ENCODE results near the gene MMAB.
"Not testable (repeated sequence)": the region's sequence is repeated elsewhere in the genome, so short reads cannot be mapped to it uniquely, and the experiment has no call there.

Gene MMAB

DNA sequence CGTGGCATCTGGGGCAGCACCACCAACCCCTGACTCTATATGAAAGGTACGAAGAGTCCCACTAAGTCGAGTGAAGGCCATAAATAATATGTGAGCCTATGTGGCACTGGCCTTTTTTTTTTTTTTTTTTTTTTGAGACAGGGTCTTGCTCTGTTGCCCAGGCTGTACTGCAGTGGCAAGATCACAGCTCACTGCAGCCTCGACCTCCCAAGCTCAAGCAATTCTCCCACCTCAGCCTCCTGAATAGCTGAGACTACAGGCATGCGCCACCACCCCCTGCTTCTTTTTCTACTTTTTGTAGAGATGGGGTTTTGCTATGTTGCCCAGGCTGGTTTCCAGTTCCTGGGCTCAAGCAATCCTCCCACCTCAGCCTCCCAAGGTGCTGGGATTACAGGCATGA lies 28.8 kb upstream of the MMAB start:
- not testable (repeated sequence) for DNase-seq (ENCODE audit: low spot score)

GRCh38 chr12:109601557-109601956 lies 28.3 kb upstream of the MMAB start:
- DNase-seq (ENCODE audit: low spot score), result no peak

DNA sequence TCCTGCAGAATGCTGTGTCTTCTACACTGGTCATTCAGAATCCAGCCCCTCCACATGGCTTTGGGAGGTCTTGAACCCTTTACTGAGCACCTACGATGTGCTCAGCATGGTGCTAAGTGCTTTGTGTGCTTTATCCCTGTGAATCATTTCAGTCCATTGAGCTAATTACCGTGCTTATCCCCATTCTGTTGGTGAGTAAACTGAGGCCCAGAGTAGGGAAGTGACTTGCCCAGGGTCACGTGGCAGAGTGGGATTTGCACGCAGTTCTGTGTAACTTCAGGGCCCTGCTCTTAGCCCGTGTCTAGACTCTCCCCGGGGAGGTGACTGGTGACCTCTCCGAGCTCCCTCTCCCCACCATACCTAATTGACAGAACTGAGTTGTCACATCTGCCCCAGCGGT lies 27.7 kb upstream of the MMAB start:
- DNase-seq (ENCODE audit: low spot score), result no peak

- DNase-seq (ENCODE audit: low spot score), result no peak
Observed at GRCh38 chr12:109600481-109600880, 27.2 kb upstream of the MMAB start.

- DNase-seq (ENCODE audit: low spot score), result no peak
Observed at GRCh38 chr12:109599087-109599486, 25.8 kb upstream of the MMAB start.

DNA sequence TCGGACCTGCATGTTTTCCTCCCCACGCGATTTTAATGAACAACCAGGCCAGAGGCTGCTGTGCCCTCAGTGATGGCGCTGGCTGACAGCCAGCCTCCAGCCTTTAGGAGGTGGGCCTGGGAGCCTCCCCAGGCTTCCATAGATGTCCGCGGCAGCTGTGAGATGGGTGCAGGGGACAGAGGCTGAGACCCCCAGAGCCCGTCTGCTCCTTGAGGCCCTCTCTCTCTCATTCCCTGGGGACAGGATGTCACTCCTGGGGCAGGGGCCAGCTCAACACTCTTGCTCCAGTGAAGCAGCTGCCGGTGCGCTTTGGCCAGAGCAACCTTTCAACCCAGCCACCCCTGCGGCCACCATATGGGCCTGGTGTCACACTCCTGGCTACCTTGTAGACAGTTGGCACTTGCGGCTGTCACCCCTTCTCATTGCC lies 25.1 kb upstream of the MMAB start:
- no peak for DNase-seq (ENCODE audit: low spot score)

- DNase-seq (ENCODE audit: low spot score), result peak; percentile 78
Observed at GRCh38 chr12:109597795-109598427, 24.6 kb upstream of the MMAB start.

DNA sequence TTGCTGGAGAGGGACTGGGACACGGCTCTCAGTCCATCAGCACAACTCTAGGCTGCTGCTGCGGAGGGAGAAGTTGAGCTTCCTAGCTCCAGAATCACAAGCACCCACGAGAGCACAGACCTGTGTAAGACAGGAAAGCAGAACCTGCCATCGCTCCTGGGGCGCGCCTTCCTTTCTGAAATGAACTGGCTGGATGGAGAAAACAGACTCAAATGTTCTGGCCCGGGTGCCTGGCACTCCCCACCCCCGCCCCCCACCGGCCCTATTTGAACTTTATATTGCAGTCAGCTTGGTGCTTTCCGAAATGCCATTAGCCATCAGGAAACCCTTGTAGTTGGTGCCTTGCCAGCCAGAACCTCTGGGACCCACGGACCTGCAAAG lies 24.1 kb upstream of the MMAB start:
- no peak for DNase-seq (ENCODE audit: low spot score)

- no peak for DNase-seq (ENCODE audit: low spot score)
Observed at GRCh38 chr12:109596418-109597244, 23.3 kb upstream of the MMAB start.

DNA sequence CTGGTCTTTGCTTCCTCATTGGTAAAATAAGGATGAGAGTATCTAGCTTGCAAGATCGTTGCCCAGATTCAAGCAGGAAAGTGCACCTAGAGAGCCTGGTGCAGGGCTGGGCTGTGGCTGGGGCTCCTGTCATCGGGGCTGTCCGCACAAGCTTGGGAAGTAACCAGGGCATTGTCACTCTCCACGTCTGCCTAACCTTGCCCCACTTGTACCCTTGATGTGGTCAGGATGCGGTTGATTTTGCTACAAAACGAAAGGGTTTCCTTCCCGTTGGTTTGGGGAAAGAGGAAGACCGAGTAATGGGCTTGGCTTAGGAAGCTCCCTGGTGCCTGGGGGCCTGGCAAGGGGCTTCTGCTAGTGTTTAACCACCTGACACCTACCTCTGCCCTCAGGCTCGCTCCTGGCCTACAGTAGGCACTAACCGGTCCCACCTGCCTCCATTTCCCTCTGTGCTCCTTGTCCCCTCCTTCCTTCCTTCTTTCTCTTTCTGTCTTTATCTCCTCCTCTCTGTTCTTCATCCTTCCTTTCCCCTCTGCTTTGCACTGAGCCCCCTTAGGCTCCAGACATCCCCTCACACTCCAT lies 22.1 kb upstream of the MMAB start:
- DNase-seq (ENCODE audit: low spot score), result no peak

GRCh38 chr12:109594556-109595317 lies 21.4 kb upstream of the MMAB start:
- no peak for DNase-seq (ENCODE audit: low spot score)

- no peak for DNase-seq (ENCODE audit: low spot score)
Observed at GRCh38 chr12:109592905-109593272, 19.6 kb upstream of the MMAB start.

DNA sequence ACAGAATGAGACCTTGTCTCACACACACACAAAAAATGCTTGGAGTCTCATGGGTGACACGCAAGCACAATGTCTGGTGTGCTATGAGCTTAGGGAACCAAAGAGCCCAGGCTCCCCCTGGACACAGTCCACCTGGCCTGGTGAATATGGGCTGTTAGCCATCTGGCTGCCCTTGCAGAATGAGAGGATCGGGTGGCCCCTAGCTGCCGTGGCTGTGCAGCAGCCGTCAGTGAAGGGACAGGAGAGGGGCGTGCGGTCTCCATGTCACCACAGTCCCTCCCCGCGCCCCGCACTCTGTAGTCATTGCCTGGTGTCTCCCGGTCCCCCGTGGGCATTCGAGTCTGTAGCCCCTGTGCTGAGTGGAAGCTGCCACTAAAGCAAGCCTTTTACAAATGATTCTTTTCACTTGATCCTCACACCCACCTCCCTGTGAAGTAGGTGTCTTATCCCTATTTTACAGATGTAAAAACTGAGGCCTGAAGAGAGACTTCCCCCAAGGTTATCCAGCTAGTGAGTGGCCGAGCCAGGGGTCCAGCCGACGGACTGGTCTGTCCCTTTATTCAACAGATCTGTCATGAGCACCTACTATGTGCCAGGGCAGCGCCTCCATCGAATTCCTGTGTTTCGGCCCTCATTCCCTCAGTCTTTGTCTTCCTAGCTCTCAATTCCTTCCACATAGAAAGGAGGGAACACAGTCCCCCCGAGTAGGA lies 19.0 kb upstream of the MMAB start:
- DNase-seq (ENCODE audit: low spot score), result no peak

GRCh38 chr12:109591041-109591440 lies 17.7 kb upstream of the MMAB start:
- no peak for DNase-seq (ENCODE audit: low spot score)

GRCh38 chr12:109590566-109590965 lies 17.3 kb upstream of the MMAB start:
- DNase-seq (ENCODE audit: low spot score), result no peak

DNA sequence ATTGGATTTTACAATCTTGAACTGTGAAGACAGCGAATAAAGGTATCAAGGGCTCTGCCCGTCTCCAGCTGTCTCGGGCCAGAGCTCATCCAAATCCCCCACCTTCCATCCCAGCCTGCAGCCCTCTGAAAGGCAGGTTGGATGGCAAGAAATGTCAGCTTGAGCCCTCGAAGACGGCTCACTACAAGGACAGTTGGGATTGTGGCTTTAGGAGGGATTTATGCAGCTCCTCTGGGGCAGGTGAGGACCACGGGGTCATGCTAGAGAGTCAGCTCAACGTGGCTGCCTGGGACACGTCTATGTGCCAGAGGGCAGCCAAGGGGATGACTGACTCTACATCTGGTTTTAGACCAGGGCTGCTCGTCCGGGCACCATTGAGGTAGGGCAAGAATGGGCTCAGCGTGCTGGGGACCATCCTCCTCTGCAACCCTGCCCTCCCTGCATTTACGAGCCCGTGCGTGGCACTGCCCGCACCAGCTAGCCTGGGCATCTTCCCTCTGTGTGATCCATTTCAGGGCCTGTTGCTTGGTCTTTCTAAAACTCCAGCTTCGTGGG lies 16.5 kb upstream of the MMAB start:
- no peak for DNase-seq (ENCODE audit: low spot score)

- DNase-seq (ENCODE audit: low spot score), result no peak
Observed at GRCh38 chr12:109589240-109589590, 15.9 kb upstream of the MMAB start.

DNA sequence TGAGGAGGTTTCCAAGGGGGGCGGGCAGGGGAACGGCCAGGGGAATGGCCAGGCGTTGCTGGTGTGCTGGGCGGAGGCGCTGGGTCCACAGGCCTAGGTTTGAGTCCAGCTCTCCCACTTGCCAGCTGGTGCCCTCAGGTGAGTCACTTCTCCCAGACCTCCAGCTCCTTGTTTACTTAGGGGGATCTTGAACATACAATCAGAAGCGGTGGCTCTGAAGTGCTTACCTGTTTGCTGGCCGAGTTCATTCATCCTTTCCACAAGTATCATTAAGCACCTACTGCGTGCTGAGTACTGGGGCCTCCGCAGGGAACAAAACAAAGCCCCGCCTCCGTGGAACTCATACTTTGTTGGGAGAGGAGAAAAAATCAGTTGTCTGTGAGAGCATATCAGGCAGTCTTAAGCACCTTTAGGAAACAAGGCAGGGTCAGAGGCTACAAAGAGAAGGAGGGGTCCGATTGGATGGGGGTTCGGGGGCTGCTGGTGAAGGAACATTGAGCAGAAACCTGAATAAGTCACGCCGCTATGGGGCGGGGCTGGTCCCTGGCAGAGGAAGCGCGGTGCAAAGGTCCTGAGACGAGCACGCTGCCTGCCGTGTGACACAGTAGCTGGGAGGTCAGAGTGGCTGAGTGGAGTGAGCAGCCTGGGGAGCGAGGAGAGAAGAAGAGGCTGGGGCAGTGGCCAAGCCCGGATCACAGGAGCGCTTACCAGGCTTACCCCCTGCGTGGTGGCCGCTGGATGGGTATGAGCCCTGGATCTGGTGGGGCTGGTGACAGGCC lies 15.3 kb upstream of the MMAB start:
- DNase-seq (ENCODE audit: low spot score), result no peak

DNA sequence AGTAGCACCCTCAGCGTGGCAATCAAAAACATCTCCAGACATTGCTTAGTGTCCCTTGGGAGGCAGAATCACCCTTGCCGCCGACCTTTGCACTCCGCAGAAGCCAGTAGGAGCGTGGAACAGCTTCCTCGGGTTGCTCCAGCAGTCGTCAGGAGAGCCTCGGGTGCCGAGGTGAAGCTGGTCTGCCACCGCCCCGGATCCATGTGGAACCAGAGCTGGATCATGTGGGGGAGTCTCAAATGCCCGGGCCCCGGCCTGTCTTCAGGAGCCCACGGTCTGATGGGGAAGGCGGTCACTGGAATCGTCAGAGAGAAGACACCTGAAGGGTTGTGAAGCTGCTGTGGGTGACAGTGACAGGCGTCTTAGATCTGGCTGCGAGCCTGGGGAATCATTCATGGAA lies 14.6 kb upstream of the MMAB start:
- DNase-seq (ENCODE audit: low spot score), result no peak

DNA sequence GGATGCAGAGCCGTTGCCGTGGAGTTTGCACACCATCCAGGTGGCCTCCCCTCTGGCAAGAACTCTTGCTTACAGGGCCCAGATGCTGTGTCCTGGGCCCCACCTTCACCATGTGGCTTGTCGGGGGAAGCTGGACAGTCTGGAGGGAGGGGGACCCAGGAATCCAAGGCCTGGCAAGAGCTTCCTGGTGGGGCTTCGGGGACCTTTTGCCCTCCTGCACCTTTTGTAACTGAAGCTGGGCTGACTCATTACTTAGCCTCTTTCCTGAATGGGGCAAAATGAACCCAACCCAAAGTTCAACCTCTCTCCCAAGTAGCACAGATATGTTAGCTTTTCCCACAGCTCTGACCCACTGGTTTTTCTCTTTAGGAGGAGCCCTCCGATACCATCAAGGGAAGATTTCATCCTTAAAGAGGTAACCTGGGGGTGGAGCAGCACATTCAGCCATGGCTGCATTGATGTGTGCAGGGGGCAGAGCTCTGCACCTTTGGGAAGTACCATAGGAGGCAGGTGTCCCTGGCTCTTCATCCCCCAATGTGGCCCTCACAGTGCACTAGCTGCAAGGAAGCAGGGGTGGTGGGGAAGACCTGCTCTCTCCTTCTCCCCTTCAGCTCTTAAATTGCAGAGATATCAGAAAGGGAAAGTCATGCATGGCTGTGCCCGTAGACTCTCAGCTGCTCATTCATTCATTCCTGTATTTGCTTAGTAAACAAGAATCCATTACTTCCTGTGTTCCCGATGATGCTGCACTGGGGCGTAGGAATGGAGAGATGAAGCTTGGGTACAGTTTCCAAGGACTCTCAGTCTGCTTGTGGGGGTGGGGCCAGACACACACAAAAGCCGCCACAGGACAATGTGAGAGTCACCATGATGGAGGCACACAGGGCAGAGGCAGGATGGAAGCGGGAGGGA lies 13.3 kb upstream of the MMAB start:
- no peak for DNase-seq (ENCODE audit: low spot score)
